GM18498 (cell line): Measurements from ENCODE around the gene FAM8A1.

Source experiments
- ATAC-seq: cut with Tn5 transposase; IDR thresholded peaks from one replicate; pipeline ENCODE4 v1.9.1; 2021; ENCODE audit warnings: mild to moderate bottlenecking, moderate library complexity; ENCODE audit not compliant: unreplicated experiment

Gene FAM8A1

GRCh38 chr6:17653198-17653882 lies 53.2 kb downstream of the FAM8A1 start:
- ATAC-seq = no peak

- no peak for ATAC-seq
Measured at GRCh38 chr6:17656092-17656491, 56.0 kb downstream of the FAM8A1 start.

GRCh38 chr6:17656644-17657043 lies 56.5 kb downstream of the FAM8A1 start:
- ATAC-seq = no peak
